ENCODE measurements around the gene GABBR2. TPM values are rescaled to one million over a fixed set of nuclear protein-coding genes. Genes with fewer than 3 reads are reported as not detected.

The GABBR2 gene
- total RNA-seq, 1 donor from 2014 or later, result 6.4 TPM

GRCh38 chr9:98545021-98545420, 163.7 kb downstream of the GABBR2 start:
- no peaks in the 10 kb centered on the region for H3K4me1 Mint-ChIP-seq (ENCODE audit: unreplicated experiment)
- DNase-seq (ENCODE audit: extremely low spot score, unreplicated experiment), result no peak
- H3K27ac Mint-ChIP-seq, result no peak overlapping the region
- H3K4me3 Mint-ChIP-seq, result no peak overlapping the region
- H3K9me3 Mint-ChIP-seq, result no peaks in the 10 kb centered on the region
- no peaks in the 10 kb centered on the region for H3K36me3 Mint-ChIP-seq
- peaks cover 14% of the 10 kb centered on the region for H3K27me3 Mint-ChIP-seq
- TF ChIP-seq CTCF (conservative IDR thresholded peaks at IDR 0.05), result no peak

- no peak for TF ChIP-seq CTCF (conservative IDR thresholded peaks at IDR 0.05)
- Mint-ChIP-seq H3K27me3 (peaks cover 14% of the 10 kb centered on the region), H3K9me3 (no peaks in the 10 kb centered on the region), H3K4me3 (no peak overlapping the region), H3K36me3 (no peaks in the 10 kb centered on the region), H3K27ac (no peak overlapping the region), H3K4me1 (ENCODE audit: unreplicated experiment) (no peaks in the 10 kb centered on the region)
- no peak for DNase-seq (ENCODE audit: extremely low spot score, unreplicated experiment)
Observed at GRCh38 chr9:98541684-98542230, 167.0 kb downstream of the GABBR2 start.

GRCh38 chr9:98540476-98540875, 168.3 kb downstream of the GABBR2 start:
- no peak overlapping the region for H3K4me3 Mint-ChIP-seq
- H3K27ac Mint-ChIP-seq, result no peak overlapping the region
- H3K9me3 Mint-ChIP-seq, result no peaks in the 10 kb centered on the region
- no peak for DNase-seq (ENCODE audit: extremely low spot score, unreplicated experiment)
- no peak for TF ChIP-seq CTCF (conservative IDR thresholded peaks at IDR 0.05)
- H3K36me3 Mint-ChIP-seq, result no peaks in the 10 kb centered on the region
- H3K4me1 Mint-ChIP-seq (ENCODE audit: unreplicated experiment), result no peaks in the 10 kb centered on the region
- H3K27me3 Mint-ChIP-seq, result peaks cover 14% of the 10 kb centered on the region

- Mint-ChIP-seq H3K4me3 (no peak overlapping the region), H3K9me3 (no peaks in the 10 kb centered on the region), H3K36me3 (no peaks in the 10 kb centered on the region), H3K27ac (no peak overlapping the region), H3K4me1 (ENCODE audit: unreplicated experiment) (no peaks in the 10 kb centered on the region), H3K27me3 (peaks cover 14% of the 10 kb centered on the region)
- TF ChIP-seq CTCF (conservative IDR thresholded peaks at IDR 0.05), result no peak
- DNase-seq (ENCODE audit: extremely low spot score, unreplicated experiment), result no peak
Observed at GRCh38 chr9:98539954-98540353, 168.8 kb downstream of the GABBR2 start.

GRCh38 chr9:98538626-98539031, 170.1 kb downstream of the GABBR2 start:
- no peak for TF ChIP-seq CTCF (conservative IDR thresholded peaks at IDR 0.05)
- Mint-ChIP-seq H3K4me3 (no peak overlapping the region), H3K27ac (no peak overlapping the region), H3K4me1 (ENCODE audit: unreplicated experiment) (no peaks in the 10 kb centered on the region), H3K9me3 (no peaks in the 10 kb centered on the region), H3K27me3 (peaks cover 14% of the 10 kb centered on the region), H3K36me3 (no peaks in the 10 kb centered on the region)
- DNase-seq (ENCODE audit: extremely low spot score, unreplicated experiment), result no peak

- Mint-ChIP-seq H3K27me3 (peaks cover 18% of the 10 kb centered on the region), H3K27ac (no peak overlapping the region), H3K9me3 (no peaks in the 10 kb centered on the region), H3K4me1 (ENCODE audit: unreplicated experiment) (no peaks in the 10 kb centered on the region), H3K4me3 (no peak overlapping the region), H3K36me3 (no peaks in the 10 kb centered on the region)
- no peak for DNase-seq (ENCODE audit: extremely low spot score, unreplicated experiment)
- TF ChIP-seq CTCF (conservative IDR thresholded peaks at IDR 0.05), result no peak
Observed at GRCh38 chr9:98538203-98538602, 170.5 kb downstream of the GABBR2 start.

Data from type B pancreatic cell (in vitro differentiated cells).